ENCODE measurements around the gene SLC15A1. TPM values are rescaled to one million over a fixed set of nuclear protein-coding genes. Genes with fewer than 3 reads are reported as not detected.

The SLC15A1 gene
- total RNA-seq, 2 donors from 2014 or later: 0.53 to 0.81 TPM

DNA sequence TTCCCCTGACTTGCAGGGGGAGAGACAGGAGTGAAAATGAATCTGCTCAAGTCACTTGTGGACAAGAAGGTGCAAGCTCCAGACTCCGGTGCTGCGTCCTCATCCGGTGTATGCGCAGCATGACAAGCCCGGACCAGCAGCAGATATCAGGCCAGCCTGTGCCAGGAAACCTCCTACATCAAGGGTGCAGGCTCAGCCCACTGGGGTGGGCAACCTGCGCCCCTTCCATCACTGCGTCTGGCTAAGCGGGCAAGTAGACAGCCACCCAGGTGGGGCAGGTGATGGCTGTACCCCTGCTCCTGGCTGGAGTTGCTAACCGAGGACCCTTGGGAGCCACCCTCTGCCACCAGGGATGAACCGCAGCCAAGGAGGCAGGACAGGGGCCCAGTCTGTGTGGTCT, 32.9 kb upstream of the SLC15A1 start:
- Mint-ChIP-seq H3K9me3 (no peaks in the 10 kb centered on the region), H3K4me1 (no peaks in the 10 kb centered on the region), H3K27ac (no peak overlapping the region), H3K27me3 (ENCODE audit: insufficient read depth) (peaks cover 9% of the 10 kb centered on the region), H3K4me3 (no peak overlapping the region), H3K36me3 (ENCODE audit: low read depth) (no peaks in the 10 kb centered on the region)
- Histone ChIP-seq H3K9me3 (ENCODE audit: control insufficient read depth, low read length) (no peaks in the 10 kb centered on the region), H3K4me3 (ENCODE audit: low read length) (no peak overlapping the region), H3K27me3 (ENCODE audit: control insufficient read depth, insufficient read depth, low read length, poor library complexity, severe bottlenecking) (peaks cover 10% of the 10 kb centered on the region), H3K9ac (ENCODE audit: extremely low read depth, low read length, poor library complexity, severe bottlenecking) (no peak overlapping the region), H3K27ac (ENCODE audit: low read depth, low read length) (no peak overlapping the region), H3K36me3 (ENCODE audit: control insufficient read depth, insufficient read depth, low read length) (no peaks in the 10 kb centered on the region), H3K4me1 (ENCODE audit: control insufficient read depth, insufficient read depth, low read length) (no peaks in the 10 kb centered on the region)
- 90 to 96% methylated on average over 7 to 10 of the region's 10 CpGs for WGBS, 2 experiments (ENCODE audit: insufficient coverage in 1 of 2, insufficient read length in 1 of 2)
- TF ChIP-seq, protein P1, sequence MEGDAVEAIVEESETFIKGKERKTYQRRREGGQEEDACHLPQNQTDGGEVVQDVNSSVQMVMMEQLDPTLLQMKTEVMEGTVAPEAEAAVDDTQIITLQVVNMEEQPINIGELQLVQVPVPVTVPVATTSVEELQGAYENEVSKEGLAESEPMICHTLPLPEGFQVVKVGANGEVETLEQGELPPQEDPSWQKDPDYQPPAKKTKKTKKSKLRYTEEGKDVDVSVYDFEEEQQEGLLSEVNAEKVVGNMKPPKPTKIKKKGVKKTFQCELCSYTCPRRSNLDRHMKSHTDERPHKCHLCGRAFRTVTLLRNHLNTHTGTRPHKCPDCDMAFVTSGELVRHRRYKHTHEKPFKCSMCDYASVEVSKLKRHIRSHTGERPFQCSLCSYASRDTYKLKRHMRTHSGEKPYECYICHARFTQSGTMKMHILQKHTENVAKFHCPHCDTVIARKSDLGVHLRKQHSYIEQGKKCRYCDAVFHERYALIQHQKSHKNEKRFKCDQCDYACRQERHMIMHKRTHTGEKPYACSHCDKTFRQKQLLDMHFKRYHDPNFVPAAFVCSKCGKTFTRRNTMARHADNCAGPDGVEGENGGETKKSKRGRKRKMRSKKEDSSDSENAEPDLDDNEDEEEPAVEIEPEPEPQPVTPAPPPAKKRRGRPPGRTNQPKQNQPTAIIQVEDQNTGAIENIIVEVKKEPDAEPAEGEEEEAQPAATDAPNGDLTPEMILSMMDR (conservative IDR thresholded peaks at IDR 0.05): no peak
- DNase-seq: no peak

DNA sequence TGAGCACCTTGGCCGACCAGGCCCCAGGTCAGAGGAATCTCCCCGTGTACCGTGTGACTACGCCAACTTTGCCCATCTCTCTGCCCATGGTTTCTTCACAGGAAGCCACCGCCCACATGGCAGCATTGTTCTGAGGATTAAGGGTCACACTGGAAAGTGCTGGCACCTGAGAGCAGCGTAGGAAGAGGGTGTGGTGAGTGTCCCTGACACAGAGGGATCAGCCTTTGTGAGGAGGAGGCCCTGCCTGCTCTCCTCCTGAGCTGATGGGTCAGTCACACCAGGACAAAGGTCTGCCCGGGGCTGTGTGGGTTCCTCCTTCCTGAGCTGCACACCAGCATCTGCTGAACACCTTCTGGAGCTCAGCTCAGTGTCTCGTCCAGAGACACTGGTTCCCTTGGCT, 32.2 kb upstream of the SLC15A1 start:
- Mint-ChIP-seq H3K9me3 (no peaks in the 10 kb centered on the region), H3K36me3 (ENCODE audit: low read depth) (no peaks in the 10 kb centered on the region), H3K4me1 (no peaks in the 10 kb centered on the region), H3K27me3 (ENCODE audit: insufficient read depth) (peaks cover 9% of the 10 kb centered on the region), H3K27ac (no peak overlapping the region), H3K4me3 (no peak overlapping the region)
- Histone ChIP-seq H3K9me3 (ENCODE audit: control insufficient read depth, low read length) (no peaks in the 10 kb centered on the region), H3K4me3 (ENCODE audit: low read length) (no peak overlapping the region), H3K36me3 (ENCODE audit: control insufficient read depth, insufficient read depth, low read length) (no peaks in the 10 kb centered on the region), H3K27ac (ENCODE audit: low read depth, low read length) (no peak overlapping the region), H3K4me1 (ENCODE audit: control insufficient read depth, insufficient read depth, low read length) (no peaks in the 10 kb centered on the region), H3K27me3 (ENCODE audit: control insufficient read depth, insufficient read depth, low read length, poor library complexity, severe bottlenecking) (peaks cover 10% of the 10 kb centered on the region), H3K9ac (ENCODE audit: extremely low read depth, low read length, poor library complexity, severe bottlenecking) (no peak overlapping the region)
- 90 to 96% methylated on average over 8 of the region's 8 CpGs for WGBS, 2 experiments (ENCODE audit: insufficient coverage in 1 of 2, insufficient read length in 1 of 2)
- TF ChIP-seq, protein P1 (conservative IDR thresholded peaks at IDR 0.05): no peak
- no peak for DNase-seq

- no peaks in the 10 kb centered on the region for H3K9me3 Mint-ChIP-seq
- H3K4me1 ChIP-seq (ENCODE audit: control insufficient read depth, insufficient read depth, low read length): no peaks in the 10 kb centered on the region
These were observed 31.5 kb upstream of the SLC15A1 start for GRCh38 chr13:98783856-98784478.

More at GRCh38 chr13:98783856-98784478, 31.5 kb upstream of the SLC15A1 start:
- no peak overlapping the region for H3K27ac Mint-ChIP-seq
- TF ChIP-seq, protein P1 (conservative IDR thresholded peaks at IDR 0.05): no peak
- no peak overlapping the region for H3K4me3 Mint-ChIP-seq
- H3K36me3 Mint-ChIP-seq (ENCODE audit: low read depth): no peaks in the 10 kb centered on the region
- H3K9ac ChIP-seq (ENCODE audit: extremely low read depth, low read length, poor library complexity, severe bottlenecking): no peak overlapping the region
- no peaks in the 10 kb centered on the region for H3K36me3 ChIP-seq (ENCODE audit: control insufficient read depth, insufficient read depth, low read length)
- peaks cover 9% of the 10 kb centered on the region for H3K27me3 Mint-ChIP-seq (ENCODE audit: insufficient read depth)
- peaks cover 10% of the 10 kb centered on the region for H3K27me3 ChIP-seq (ENCODE audit: control insufficient read depth, insufficient read depth, low read length, poor library complexity, severe bottlenecking)
- H3K27ac ChIP-seq (ENCODE audit: low read depth, low read length): no peak overlapping the region
- H3K9me3 ChIP-seq (ENCODE audit: control insufficient read depth, low read length): no peaks in the 10 kb centered on the region
- H3K4me1 Mint-ChIP-seq: no peaks in the 10 kb centered on the region
- H3K4me3 ChIP-seq (ENCODE audit: low read length): no peak overlapping the region
- WGBS, 2 experiments (ENCODE audit: insufficient coverage in 1 of 2, insufficient read length in 1 of 2): 93 to 94% methylated on average over 12 of the region's 12 CpGs
- DNase-seq: no peak
